ENCODE measurements around the gene HSPB6.

GRCh38 chr19:35777961-35778360, 21.1 kb upstream of the HSPB6 start:
- no peak for TF ChIP-seq CTCF (IDR thresholded peaks at IDR 0.05; ENCODE audit: low read length)
- no peak for TF ChIP-seq EZH2 (IDR thresholded peaks at IDR 0.05; ENCODE audit: borderline replicate concordance, low read length)

Measured in OCI-LY1 (cell line).